DMS153 treated with DMSO at 0.1 percent for 48 hours (cell line): ENCODE measurements around the gene USP31.
"Not testable (repeated sequence)": the region's sequence is repeated elsewhere in the genome, so short reads cannot be mapped to it uniquely, and the experiment has no call there.

ENCODE experiments used
- DNase-seq: peaks from one replicate; lab custom pipeline; 2025; ENCODE audit not compliant: unreplicated experiment; lab: John Stamatoyannopoulos, UW

USP31 gene

DNA sequence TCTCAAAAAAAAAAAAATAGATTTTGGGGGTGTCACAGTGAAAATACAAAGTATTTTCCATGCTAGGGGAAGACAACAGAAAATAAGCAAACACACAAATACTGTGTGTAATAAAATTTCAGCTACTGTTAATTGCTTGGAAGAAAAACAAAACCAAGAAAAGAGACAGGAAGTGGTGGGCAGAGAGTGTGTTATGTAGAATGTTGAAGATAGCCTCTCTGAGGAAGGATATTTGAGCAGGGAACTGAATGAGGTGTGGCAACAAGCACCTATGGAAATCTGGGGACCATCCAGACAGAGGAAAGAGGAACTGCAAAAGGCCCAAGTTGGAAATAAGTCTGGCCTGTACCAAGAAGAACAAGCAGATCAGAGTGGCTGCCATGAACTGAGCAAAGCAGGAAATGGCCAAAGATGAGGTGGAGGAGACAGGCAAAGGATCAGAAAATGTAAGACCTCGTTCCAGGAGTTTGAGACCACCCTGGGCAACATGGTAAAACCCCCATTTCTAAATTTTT lies 7.8 kb upstream of the USP31 start:
- DNase-seq: no peak

DNA sequence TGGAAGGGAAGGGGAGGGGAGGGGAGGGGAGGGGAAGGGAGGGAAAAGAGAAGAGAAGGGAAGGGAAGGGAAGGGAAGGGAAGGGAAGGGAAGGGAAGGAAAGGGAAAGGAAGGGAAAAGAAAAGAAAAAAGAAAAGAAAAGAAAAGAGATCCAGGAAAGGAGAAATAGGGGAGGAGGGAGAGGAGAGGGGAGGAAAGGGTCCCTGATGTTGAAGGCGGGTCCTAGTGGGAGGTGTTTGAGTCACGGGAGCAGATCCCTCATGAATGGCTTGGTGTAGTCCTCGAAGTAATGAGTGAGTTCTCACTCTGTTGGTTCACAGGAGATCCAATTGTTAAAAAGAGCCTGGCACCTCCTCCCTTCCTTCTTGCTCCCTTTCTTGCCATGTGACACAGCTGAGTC lies 6.9 kb upstream of the USP31 start:
- DNase-seq: no peak

DNA sequence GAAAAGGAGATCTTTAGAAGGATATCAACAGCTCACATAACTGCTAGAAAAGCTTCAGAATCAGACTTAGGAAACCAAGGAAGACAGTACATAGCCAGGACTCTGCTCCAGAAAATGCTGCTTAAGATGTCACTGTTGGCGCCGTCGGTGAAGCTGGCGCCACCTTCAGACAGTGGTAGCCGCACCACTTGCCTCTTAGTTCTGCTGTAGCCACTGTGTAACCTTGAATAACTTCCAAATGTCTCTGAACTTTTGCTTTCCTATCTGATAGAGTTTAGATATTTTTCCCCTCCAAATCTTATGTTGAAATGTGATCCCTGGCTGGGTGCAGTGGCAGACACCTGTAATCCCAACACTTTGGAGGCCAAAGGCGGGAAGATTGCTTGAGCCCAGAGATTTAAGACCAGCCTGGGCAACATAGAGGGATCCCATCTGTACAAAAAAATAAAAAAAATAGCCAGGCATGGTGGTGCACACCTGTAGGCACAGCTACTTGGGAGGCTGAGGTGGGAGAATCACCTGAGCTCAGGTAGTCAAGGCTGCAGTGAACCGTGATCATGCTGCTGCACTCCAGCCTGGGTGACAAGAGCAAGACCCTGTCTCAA lies 6.3 kb upstream of the USP31 start:
- DNase-seq: no peak

GRCh38 chr16:23152386-23153178 lies 3.3 kb upstream of the USP31 start:
- DNase-seq: no peak

DNA sequence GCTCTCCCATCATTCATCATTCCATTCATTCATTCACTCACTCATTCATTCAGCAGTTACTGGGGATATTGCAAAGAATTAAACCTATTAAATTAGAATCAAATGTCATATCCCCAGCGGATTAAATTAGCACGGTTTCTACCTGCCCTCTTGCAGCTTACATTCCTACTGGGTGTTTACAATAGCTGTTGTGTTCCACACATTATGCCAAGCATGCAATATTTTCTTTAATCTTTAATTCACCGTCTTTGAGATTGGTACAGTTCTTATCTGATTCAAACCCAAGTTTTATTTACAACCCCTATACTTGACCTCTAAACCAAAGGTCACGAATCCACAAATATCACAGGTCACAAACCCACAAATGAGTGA lies 727 bp upstream of the USP31 start:
- no peak for DNase-seq

- DNase-seq: no peak
These were observed 562 bp downstream of the USP31 start for GRCh38 chr16:23148513-23149266.

GRCh38 chr16:23148166-23148512 lies 1.1 kb downstream of the USP31 start:
- DNase-seq: no peak

DNA sequence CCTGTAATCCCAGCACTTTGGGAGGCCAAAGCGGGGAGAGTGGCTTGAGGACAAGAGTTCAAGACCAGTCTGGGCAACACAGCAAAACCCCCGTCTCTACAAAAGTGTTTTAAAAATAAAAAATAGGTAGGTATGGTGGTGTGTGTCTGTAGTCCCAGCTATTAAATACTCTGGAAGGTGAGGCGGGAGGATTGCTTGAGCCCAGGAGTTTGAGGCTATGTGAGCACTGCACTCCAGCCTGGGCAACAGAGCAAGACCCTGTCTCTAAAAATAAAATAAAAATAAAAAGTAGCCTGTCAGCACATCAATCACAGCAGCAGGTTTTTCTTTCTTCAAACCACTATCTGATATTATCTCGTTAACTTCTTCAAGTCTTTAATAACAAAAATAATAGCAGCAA lies 1.6 kb downstream of the USP31 start:
- DNase-seq: no peak

DNA sequence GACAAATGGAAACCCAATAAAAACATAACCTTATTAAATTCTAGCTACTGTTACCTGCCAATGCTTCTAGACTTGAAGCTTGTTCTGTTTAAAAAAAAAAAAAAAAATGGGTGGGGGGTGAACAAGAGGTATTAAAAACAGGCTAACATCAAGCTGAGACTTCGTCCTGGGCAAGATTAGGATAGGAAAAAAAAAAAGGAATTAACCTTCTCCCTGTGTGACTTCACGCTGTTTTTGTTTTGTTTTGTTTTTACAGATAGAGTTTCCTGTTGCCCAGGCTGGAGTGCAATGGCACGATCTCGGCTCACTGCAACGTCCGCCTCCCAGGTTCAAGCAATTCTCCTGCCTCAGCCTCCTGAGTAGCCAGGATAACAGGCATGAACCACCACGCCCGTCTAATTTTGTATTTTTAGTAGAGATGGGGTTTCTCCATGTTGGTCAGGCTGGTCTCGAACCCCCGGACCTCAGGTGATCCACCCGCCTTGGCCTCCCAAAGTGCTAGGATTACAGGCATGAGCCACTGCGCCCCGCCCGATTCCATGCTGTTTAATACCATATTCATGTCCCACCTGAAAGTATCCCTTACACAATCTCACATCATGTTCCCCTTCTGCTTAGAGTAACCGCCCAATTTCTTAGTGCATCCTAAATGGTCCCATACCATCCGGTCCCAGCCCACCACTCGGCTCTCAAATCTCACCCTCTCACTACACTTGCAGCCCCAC lies 2.2 kb downstream of the USP31 start:
- DNase-seq: no peak

DNA sequence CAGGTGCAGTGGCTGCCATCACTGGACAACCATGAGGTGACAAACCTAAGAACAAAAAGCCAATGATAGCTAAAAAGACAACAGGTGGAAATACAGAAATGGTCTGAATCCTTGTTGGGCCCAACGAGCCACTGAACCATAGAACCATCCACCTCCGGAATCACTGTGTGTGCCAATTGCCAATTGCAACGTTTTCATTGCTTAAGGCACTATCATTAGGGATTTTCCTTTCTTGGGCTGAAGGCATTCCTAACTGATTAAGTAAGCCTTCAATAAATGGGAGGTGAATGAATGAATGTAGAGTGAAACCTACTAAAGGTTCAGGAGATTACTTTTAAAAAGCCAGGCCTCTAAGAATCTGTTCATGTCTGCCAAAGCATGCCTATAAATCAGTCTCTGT lies 3.6 kb downstream of the USP31 start:
- DNase-seq: no peak

GRCh38 chr16:23145186-23145585 lies 4.1 kb downstream of the USP31 start:
- no peak for DNase-seq

DNA sequence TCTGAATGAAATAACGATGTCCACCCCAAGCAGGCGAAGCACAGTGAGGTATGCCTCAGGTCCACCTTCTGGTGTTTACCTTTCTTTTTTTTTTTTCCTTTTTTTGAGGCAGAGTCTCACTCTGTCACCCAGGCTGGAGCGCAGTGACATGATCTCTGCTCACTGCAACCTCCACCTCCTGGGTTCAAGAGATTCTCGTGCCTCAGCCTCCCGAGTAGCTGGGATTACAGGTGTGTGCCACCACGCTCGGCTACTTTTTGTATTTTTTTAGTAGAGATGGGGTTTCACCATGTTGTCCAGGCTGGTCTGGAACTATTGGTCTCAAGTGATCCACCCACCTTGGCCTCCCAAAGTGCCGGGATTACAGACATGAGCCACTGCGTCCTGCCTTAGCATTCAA lies 4.9 kb downstream of the USP31 start:
- not testable (repeated sequence) for DNase-seq

- DNase-seq: no peak
These were observed 5.9 kb downstream of the USP31 start for GRCh38 chr16:23143391-23143790.

DNA sequence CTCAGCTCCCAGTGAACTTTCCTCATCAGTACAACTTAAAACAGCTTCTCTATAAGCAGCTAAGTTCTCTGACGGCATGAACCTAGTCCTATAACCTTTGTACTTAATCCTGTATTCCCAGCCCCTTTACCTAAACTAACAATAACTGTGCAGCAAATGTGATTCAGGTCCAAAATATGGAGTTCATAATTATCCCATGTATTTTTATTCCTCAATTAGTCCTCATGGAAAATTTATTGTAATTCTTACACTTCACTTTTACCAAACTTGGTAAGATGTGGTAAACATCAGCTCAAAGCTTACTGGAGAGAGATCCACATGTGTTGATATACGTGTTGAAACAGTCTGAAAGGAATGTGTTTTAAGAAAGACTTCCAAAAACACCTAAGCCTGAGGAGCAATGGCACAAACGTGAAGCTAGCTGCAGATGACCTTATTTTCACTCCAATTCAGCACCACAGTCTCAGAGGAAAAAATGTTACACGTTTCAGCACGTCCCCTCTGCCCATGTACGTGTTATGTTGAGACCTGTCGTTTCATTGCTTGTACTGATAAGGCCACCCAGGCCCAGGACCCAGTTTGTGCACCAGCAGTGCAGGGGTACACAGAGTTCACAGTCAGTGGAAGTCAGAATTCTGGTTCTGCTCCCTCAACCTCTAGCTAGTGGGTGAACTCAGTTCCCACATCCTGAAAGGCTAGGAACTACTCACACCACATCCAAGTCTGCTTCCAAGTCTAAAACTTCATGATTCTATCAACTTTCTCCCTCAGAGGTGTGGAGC lies 7.1 kb downstream of the USP31 start:
- no peak for DNase-seq

DNA sequence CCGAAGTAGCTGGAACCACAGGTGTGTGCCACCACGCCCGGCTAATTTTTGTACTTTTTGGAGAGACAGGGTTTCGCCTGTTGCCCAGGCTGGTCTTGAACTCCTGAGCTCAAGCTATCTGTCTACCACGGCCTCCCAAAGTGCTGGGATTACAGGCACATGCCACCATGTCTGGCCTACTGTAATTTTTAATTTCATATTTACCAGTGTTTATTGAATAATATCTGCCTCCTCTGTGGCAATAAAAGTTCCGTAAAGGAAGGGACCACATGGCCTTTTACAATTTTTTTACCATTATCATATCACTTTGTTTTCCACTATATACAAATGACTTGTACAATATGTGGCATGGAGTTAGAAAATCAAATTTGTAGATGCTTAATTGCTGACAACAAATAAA lies 7.8 kb downstream of the USP31 start:
- no peak for DNase-seq

GRCh38 chr16:23141033-23141432 lies 8.2 kb downstream of the USP31 start:
- DNase-seq: no peak

- DNase-seq: no peak
These were observed 9.1 kb downstream of the USP31 start for GRCh38 chr16:23140107-23140506.

DNA sequence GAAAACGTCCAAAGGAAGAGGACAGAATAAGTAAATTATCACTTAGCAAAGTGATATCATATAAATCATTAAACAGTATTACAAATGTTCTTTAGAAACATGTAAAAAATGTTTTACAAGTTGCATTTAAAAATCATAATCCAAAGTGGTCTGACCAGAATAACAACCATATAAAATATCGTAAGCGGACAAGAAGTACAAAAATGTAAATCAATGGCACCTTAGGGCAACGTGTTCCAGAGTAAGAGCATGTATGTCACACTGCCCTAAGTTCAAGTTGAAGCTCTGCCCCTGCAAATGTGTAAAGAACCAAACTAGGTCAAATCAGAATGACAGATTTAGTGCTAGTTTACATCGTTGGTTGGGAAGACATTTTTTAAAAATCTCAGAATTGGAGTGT lies 11.4 kb downstream of the USP31 start:
- DNase-seq: no peak

DNA sequence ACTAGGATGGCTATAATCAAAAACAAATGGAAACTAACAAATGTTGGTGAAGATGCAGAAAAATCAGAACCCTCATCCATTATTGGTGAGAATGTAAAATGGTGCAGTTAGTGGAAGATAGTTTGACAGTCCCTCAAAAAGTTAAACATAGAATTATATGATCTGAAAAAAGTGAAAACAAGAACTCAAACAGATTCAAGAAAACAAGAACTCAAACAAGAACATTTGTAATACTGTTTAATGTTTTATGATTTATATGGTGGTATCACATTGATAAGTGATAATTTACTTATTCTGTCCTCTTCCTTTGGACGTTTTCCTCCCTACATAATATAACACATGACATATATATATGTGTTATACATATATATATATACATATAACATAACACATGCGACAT lies 12.0 kb downstream of the USP31 start:
- DNase-seq: no peak

GRCh38 chr16:23134274-23134673 lies 15.0 kb downstream of the USP31 start:
- DNase-seq: no peak
